Measurements from ENCODE around the gene TMEM132A.

TMEM132A gene

DNA sequence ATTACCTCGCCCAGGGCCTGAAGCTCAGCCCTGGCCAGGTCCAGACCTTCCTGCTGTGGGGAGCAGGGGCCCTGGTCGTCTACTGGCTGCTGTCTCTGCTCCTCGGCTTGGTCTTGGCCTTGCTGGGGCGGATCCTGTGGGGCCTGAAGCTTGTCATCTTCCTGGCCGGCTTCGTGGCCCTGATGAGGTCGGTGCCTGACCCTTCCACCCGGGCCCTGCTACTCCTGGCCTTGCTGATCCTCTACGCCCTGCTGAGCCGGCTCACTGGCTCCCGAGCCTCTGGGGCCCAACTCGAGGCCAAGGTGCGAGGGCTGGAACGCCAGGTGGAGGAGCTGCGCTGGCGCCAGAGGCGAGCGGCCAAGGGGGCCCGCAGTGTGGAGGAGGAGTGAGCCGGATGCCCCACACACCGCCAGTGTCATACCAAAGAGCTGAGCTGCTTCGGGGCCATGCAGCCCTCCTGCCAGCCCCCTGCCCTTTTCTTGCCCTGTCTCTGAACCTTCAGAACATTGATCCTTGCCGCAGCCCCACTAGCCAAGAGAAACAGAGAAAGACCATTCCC, 2.4 kb upstream of the TMEM132A start:
- ATAC-seq (ENCODE audit: insufficient read depth, low read depth) = no peak
- Histone ChIP-seq H4K20me1 (ENCODE audit: insufficient read depth, low read length) (peaks cover 69% of the 10 kb centered on the region), H3K4me3 (ENCODE audit: low read depth in 1 of 2, low read length in 2 of 2) (no peak overlapping the region), H3K4me2 (ENCODE audit: insufficient read depth, low read length) (no peak overlapping the region), H3K27ac (ENCODE audit: low read length) (no peak overlapping the region), H3K9ac (ENCODE audit: low read depth, low read length) (no peak overlapping the region), H3K27me3 (ENCODE audit: insufficient read depth, low read length, poor library complexity) (no peaks in the 10 kb centered on the region), H3K9me3 (ENCODE audit: insufficient read depth, low read length, severe bottlenecking) (no peaks in the 10 kb centered on the region), H3K4me1 (ENCODE audit: insufficient read depth, low read length) (peaks cover 4% of the 10 kb centered on the region; the same call in 1 of the 2 replicates), H3K79me2 (ENCODE audit: insufficient read depth, low read length) (peaks cover 27% of the 10 kb centered on the region), H3K36me3 (ENCODE audit: insufficient read depth, low read length) (peaks cover 55% of the 10 kb centered on the region), H2AFZ (ENCODE audit: low read depth, low read length) (no peak overlapping the region)
- TF ChIP-seq, protein P1, sequence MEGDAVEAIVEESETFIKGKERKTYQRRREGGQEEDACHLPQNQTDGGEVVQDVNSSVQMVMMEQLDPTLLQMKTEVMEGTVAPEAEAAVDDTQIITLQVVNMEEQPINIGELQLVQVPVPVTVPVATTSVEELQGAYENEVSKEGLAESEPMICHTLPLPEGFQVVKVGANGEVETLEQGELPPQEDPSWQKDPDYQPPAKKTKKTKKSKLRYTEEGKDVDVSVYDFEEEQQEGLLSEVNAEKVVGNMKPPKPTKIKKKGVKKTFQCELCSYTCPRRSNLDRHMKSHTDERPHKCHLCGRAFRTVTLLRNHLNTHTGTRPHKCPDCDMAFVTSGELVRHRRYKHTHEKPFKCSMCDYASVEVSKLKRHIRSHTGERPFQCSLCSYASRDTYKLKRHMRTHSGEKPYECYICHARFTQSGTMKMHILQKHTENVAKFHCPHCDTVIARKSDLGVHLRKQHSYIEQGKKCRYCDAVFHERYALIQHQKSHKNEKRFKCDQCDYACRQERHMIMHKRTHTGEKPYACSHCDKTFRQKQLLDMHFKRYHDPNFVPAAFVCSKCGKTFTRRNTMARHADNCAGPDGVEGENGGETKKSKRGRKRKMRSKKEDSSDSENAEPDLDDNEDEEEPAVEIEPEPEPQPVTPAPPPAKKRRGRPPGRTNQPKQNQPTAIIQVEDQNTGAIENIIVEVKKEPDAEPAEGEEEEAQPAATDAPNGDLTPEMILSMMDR (IDR thresholded peaks at IDR 0.05; ENCODE audit: borderline replicate concordance, extremely low read depth, low read length, poor library complexity, severe bottlenecking) = no peak
- TF ChIP-seq EZH2 (IDR thresholded peaks at IDR 0.05; ENCODE audit: borderline replicate concordance, low read depth, low read length, severe bottlenecking) = no peak
- no peak for DNase-seq

DNA sequence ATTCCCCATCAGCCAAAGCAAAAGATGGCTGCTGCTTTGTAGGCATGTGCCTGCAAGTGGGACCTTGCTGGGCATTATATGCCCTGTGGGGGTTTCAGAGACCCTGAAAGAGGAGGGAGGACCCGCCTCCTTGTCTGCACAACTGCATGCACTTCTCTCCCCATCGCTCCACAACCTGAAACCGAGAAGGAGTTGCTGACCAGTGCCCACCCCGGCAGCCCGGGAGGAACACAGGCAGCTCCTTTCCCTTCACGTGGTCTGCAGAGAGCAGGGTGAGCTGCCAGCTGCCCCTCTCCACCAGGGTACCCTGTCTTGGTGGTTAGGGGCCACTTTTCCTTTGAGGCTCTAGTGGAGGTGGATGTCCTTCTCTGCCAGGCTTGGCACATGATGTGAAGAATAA, 1.4 kb upstream of the TMEM132A start:
- H3K4me2 ChIP-seq (ENCODE audit: insufficient read depth, low read length) = no peak overlapping the region
- TF ChIP-seq, protein P1 (IDR thresholded peaks at IDR 0.05; ENCODE audit: borderline replicate concordance, extremely low read depth, low read length, poor library complexity, severe bottlenecking) = no peak
- TF ChIP-seq EZH2 (IDR thresholded peaks at IDR 0.05; ENCODE audit: borderline replicate concordance, low read depth, low read length, severe bottlenecking) = no peak

DNA sequence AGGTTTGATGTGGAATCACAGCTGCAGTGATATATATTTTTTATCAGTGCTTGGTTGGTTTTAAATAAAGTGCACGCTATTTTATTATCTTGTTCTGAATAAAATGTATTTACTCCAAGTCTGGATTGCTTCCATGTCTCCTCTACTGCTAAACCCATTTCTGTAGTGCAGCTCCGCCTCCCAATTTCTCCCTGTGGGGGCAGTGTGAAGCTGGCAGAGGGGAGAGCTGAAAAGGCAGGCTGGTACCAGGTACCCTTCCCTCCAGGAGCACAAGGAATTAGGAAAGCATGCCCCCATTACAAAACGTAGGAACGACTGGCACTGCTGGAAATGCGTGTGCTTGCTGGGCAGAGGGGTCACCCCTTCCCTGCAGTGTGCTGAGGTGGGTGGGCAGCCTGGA, 934 bp upstream of the TMEM132A start:
- Histone ChIP-seq H3K36me3 (ENCODE audit: insufficient read depth, low read length) (peaks cover 52% of the 10 kb centered on the region), H3K4me3 (ENCODE audit: low read depth in 1 of 2, low read length in 2 of 2) (no peak overlapping the region), H3K4me1 (ENCODE audit: insufficient read depth, low read length) (no peaks in the 10 kb centered on the region), H3K4me2 (ENCODE audit: insufficient read depth, low read length) (no peak overlapping the region), H3K27me3 (ENCODE audit: insufficient read depth, low read length, poor library complexity) (no peaks in the 10 kb centered on the region), H3K9ac (ENCODE audit: low read depth, low read length) (no peak overlapping the region), H2AFZ (ENCODE audit: low read depth, low read length) (no peak overlapping the region), H4K20me1 (ENCODE audit: insufficient read depth, low read length) (peaks cover 56% of the 10 kb centered on the region), H3K27ac (ENCODE audit: low read length) (no peak overlapping the region), H3K79me2 (ENCODE audit: insufficient read depth, low read length) (peaks cover 12% of the 10 kb centered on the region), H3K9me3 (ENCODE audit: insufficient read depth, low read length, severe bottlenecking) (no peaks in the 10 kb centered on the region)
- DNase-seq = no peak
- ATAC-seq (ENCODE audit: insufficient read depth, low read depth) = no peak
- TF ChIP-seq, protein P1 (IDR thresholded peaks at IDR 0.05; ENCODE audit: borderline replicate concordance, extremely low read depth, low read length, poor library complexity, severe bottlenecking) = no peak
- TF ChIP-seq EZH2 (IDR thresholded peaks at IDR 0.05; ENCODE audit: borderline replicate concordance, low read depth, low read length, severe bottlenecking) = no peak

More for the DNA sequence above, 1.4 kb upstream of the TMEM132A start:
- no peak overlapping the region for H3K9ac ChIP-seq (ENCODE audit: low read depth, low read length)
- no peaks in the 10 kb centered on the region for H3K4me1 ChIP-seq (ENCODE audit: insufficient read depth, low read length)
- no peaks in the 10 kb centered on the region for H3K27me3 ChIP-seq (ENCODE audit: insufficient read depth, low read length, poor library complexity)
- ATAC-seq (ENCODE audit: insufficient read depth, low read depth) = no peak
- H3K36me3 ChIP-seq (ENCODE audit: insufficient read depth, low read length) = peaks cover 55% of the 10 kb centered on the region
- H3K4me3 ChIP-seq (ENCODE audit: low read depth in 1 of 2, low read length in 2 of 2) = no peak overlapping the region
- no peak for DNase-seq
- peaks cover 17% of the 10 kb centered on the region for H3K79me2 ChIP-seq (ENCODE audit: insufficient read depth, low read length)
- H3K27ac ChIP-seq (ENCODE audit: low read length) = no peak overlapping the region
- H2AFZ ChIP-seq (ENCODE audit: low read depth, low read length) = no peak overlapping the region
- H3K9me3 ChIP-seq (ENCODE audit: insufficient read depth, low read length, severe bottlenecking) = no peaks in the 10 kb centered on the region
- H4K20me1 ChIP-seq (ENCODE audit: insufficient read depth, low read length) = peaks cover 60% of the 10 kb centered on the region

DNA sequence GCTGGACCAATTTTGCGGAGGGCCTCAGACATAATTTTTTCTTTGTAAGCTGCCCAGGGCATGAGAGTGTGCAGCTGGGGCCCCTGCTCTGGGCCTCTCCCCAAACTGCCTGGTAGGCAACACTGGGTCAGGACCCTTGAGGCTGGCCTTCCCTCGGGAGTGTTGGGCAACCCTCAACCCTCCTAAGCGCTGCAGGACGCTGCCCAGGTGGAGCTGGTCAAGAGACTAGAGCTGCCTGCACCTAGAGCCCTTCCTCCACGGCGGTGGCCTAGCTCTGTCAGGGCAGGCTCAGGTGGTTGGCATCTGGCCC, 505 bp upstream of the TMEM132A start:
- DNase-seq = no peak
- H3K4me1 ChIP-seq (ENCODE audit: insufficient read depth, low read length) = no peaks in the 10 kb centered on the region

More for the DNA sequence above, 505 bp upstream of the TMEM132A start:
- no peaks in the 10 kb centered on the region for H3K27me3 ChIP-seq (ENCODE audit: insufficient read depth, low read length, poor library complexity)
- H3K79me2 ChIP-seq (ENCODE audit: insufficient read depth, low read length) = peaks cover 8% of the 10 kb centered on the region
- no peak overlapping the region for H3K27ac ChIP-seq (ENCODE audit: low read length)
- ATAC-seq (ENCODE audit: insufficient read depth, low read depth) = peak; percentile 29; the same call in 2 of the 3 replicates
- no peak overlapping the region for H2AFZ ChIP-seq (ENCODE audit: low read depth, low read length)
- no peaks in the 10 kb centered on the region for H3K9me3 ChIP-seq (ENCODE audit: insufficient read depth, low read length, severe bottlenecking)
- H3K4me2 ChIP-seq (ENCODE audit: insufficient read depth, low read length) = no peak overlapping the region
- TF ChIP-seq, protein P1 (IDR thresholded peaks at IDR 0.05; ENCODE audit: borderline replicate concordance, extremely low read depth, low read length, poor library complexity, severe bottlenecking) = no peak
- no peak for TF ChIP-seq EZH2 (IDR thresholded peaks at IDR 0.05; ENCODE audit: borderline replicate concordance, low read depth, low read length, severe bottlenecking)
- H3K4me3 ChIP-seq (ENCODE audit: low read depth in 1 of 2, low read length in 2 of 2) = no peak overlapping the region
- H3K9ac ChIP-seq (ENCODE audit: low read depth, low read length) = no peak overlapping the region
- H4K20me1 ChIP-seq (ENCODE audit: insufficient read depth, low read length) = peaks cover 52% of the 10 kb centered on the region
- peaks cover 49% of the 10 kb centered on the region for H3K36me3 ChIP-seq (ENCODE audit: insufficient read depth, low read length)

Data from DND-41 (cell line).